GM12878 (cell line): ENCODE data around the gene GRIN2A. TPM values are rescaled to one million over a fixed set of nuclear protein-coding genes. Genes with fewer than 3 reads are reported as not detected.

ENCODE experiments used
- CREM ChIP-seq: IDR thresholded peaks from 2 replicates; pipeline ENCODE4 v1.6.1; 2014; ENCODE audit warnings: antibody characterized with exemption, low read depth
- ESRRA ChIP-seq: IDR thresholded peaks from 2 replicates; pipeline ENCODE4 v1.6.1; 2012; ENCODE audit warnings: mild to moderate bottlenecking, low read length, improper control_type of control experiment
- FOXK2 ChIP-seq: fragments of 450-650 bp; IDR thresholded peaks from 2 replicates; pipeline ENCODE4 v1.6.1; 2017; ENCODE audit warnings: mild to moderate bottlenecking, moderate library complexity
- JUNB ChIP-seq: IDR thresholded peaks from 2 replicates; pipeline ENCODE4 v1.6.1; 2016; ENCODE audit warnings: antibody characterized with exemption, mild to moderate bottlenecking
- PML ChIP-seq: IDR thresholded peaks from 2 replicates; pipeline ENCODE4 v1.6.1; 2012; ENCODE audit warnings: low read length, inconsistent platforms
- RUNX3 ChIP-seq: IDR thresholded peaks from 2 replicates; pipeline ENCODE4 v1.6.1; 2012; ENCODE audit warnings: low read length, inconsistent platforms
- ZNF622 ChIP-seq: fragments of 450-650 bp; IDR thresholded peaks from 2 replicates; pipeline ENCODE4 v1.6.1; 2017; ENCODE audit warnings: mild to moderate bottlenecking, inconsistent platforms
- ZSCAN29 ChIP-seq: fragments of 450-650 bp; IDR thresholded peaks from 2 replicates; pipeline ENCODE4 v1.6.1; 2017; ENCODE audit warnings: mild to moderate bottlenecking, moderate library complexity
- polyA plus RNA-seq, 11 experiments: library from polyadenylated mRNA; depleted of rRNA in 4 of 11; unstranded in 6 of 11; stranded (reverse) in 5 of 11; fragments of >200 nt; fragmentation: Nextera tagmentation in 4 of 11; fragmentation: Illumina TruSeq in 1 of 11; extraction: Ambion mirVana in 4 of 11; extraction: Trizol in 1 of 11; gene quantifications; 1 replicate in 1 of 11; 2 replicates in 10 of 11; pipeline versions ENCODE4 v1.2.1 to v1.2.3, GENCODE V29; 2011 to 2016; ENCODE audit warnings: inconsistent platforms in 2 of 11, missing spikeins in 2 of 11, low read depth in 1 of 11
- total RNA-seq, 4 experiments: library from RNA; depleted of rRNA in 3 of 4; stranded (reverse); fragments of >200 nt in 3 of 4; fragmentation: Illumina TruSeq in 1 of 4; extraction: Trizol in 1 of 4; gene quantifications; 2 replicates each; pipeline versions ENCODE4 v1.2.1 to v1.2.3, GENCODE V29; 2013 to 2021
- TF ChIP-seq, protein P1 (sequence below): fragments of 450-650 bp; IDR thresholded peaks from 2 replicates; pipeline ENCODE4 v1.6.1; 2017; ENCODE audit warnings: mild to moderate bottlenecking
- TF ChIP-seq, protein P2 (sequence below): fragments of 450-650 bp; IDR thresholded peaks from 2 replicates; pipeline ENCODE4 v1.6.1; 2017; ENCODE audit warnings: mild to moderate bottlenecking, moderate library complexity

GRIN2A gene
- total and polyA plus RNA-seq, 10 of the 15 experiments (the other 5 are each of a cell fraction or from before 2014, with no cell fraction given) = 2.4 to 13.3 (median 7.3) TPM

DNA sequence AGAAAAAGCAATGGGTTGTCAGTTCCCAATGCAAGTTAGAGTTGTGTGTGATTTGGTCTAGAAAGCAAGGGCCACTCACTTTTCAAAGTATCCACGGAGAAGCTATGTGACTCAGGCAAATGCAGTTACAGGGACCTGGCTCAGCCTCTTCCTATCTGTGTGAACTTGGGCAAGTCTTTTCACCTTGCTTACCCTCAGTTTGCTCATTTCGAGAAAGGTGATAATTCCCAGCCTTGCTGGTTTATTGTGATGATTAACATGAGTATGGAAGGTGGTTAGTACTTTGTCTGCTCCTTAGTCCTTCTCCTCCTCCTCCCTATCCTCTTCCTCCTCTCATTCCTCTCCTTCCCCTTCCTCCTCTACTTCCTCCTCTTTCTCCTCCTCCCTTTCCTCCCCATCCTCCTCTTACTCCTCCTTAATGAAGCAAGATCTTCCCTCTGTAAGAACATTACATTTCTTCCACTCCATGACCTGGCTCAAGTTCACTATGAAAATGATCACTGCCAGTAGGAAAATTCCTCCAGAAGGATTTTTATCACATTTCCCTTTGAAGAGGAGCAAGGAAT, 204.0 kb downstream of the GRIN2A start (continued):
- TF ChIP-seq, protein P1, sequence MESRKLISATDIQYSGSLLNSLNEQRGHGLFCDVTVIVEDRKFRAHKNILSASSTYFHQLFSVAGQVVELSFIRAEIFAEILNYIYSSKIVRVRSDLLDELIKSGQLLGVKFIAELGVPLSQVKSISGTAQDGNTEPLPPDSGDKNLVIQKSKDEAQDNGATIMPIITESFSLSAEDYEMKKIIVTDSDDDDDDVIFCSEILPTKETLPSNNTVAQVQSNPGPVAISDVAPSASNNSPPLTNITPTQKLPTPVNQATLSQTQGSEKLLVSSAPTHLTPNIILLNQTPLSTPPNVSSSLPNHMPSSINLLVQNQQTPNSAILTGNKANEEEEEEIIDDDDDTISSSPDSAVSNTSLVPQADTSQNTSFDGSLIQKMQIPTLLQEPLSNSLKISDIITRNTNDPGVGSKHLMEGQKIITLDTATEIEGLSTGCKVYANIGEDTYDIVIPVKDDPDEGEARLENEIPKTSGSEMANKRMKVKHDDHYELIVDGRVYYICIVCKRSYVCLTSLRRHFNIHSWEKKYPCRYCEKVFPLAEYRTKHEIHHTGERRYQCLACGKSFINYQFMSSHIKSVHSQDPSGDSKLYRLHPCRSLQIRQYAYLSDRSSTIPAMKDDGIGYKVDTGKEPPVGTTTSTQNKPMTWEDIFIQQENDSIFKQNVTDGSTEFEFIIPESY = no peak
- TF ChIP-seq ZSCAN29 = no peak
- TF ChIP-seq RUNX3 = peak; percentile 29; the same call in 1 of the 2 replicates
- TF ChIP-seq ESRRA = no peak
- peak; percentile 27; the same call in 1 of the 2 replicates for TF ChIP-seq JUNB
- no peak for TF ChIP-seq PML
- TF ChIP-seq ZNF622 = no peak
- no peak for TF ChIP-seq FOXK2
- no peak for TF ChIP-seq CREM
- TF ChIP-seq, protein P2, sequence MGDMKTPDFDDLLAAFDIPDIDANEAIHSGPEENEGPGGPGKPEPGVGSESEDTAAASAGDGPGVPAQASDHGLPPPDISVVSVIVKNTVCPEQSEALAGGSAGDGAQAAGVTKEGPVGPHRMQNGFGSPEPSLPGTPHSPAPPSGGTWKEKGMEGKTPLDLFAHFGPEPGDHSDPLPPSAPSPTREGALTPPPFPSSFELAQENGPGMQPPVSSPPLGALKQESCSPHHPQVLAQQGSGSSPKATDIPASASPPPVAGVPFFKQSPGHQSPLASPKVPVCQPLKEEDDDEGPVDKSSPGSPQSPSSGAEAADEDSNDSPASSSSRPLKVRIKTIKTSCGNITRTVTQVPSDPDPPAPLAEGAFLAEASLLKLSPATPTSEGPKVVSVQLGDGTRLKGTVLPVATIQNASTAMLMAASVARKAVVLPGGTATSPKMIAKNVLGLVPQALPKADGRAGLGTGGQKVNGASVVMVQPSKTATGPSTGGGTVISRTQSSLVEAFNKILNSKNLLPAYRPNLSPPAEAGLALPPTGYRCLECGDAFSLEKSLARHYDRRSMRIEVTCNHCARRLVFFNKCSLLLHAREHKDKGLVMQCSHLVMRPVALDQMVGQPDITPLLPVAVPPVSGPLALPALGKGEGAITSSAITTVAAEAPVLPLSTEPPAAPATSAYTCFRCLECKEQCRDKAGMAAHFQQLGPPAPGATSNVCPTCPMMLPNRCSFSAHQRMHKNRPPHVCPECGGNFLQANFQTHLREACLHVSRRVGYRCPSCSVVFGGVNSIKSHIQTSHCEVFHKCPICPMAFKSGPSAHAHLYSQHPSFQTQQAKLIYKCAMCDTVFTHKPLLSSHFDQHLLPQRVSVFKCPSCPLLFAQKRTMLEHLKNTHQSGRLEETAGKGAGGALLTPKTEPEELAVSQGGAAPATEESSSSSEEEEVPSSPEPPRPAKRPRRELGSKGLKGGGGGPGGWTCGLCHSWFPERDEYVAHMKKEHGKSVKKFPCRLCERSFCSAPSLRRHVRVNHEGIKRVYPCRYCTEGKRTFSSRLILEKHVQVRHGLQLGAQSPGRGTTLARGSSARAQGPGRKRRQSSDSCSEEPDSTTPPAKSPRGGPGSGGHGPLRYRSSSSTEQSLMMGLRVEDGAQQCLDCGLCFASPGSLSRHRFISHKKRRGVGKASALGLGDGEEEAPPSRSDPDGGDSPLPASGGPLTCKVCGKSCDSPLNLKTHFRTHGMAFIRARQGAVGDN = no peak
